HCEC 1CT (cell line): ENCODE data around the gene VEZT.
A peak's percentile ranks its signal among the peaks of the same experiment; 100 is the strongest.
"Not testable (repeated sequence)": the region's sequence is repeated elsewhere in the genome, so short reads cannot be mapped to it uniquely, and the experiment has no call there.

Source experiments
- DNase-seq: peaks from one replicate; pipeline ENCODE4 v3.0.0-alpha.2; 2017

The VEZT gene

GRCh38 chr12:95322326-95322725 is 104.7 kb downstream of the VEZT start:
- peak; percentile 66 for DNase-seq

DNA sequence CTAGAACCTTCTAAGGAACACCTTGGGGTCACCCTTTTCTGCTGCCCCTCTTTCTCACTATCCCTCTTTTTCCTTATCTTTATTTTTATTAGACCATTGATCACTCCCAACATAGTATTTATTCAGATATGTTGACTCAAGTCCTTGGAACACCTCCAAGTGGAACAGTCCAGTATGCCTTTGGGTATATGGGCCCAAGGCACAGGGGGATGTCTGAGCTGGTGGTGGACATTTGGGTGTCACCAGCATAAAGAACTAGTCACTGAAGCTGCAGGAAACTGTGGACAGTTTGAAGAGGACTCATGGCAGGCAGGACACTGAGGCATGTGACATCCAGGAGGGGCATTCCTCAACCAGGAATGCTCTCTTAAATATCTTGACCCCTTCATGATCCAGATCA is 105.6 kb downstream of the VEZT start:
- no peak for DNase-seq

GRCh38 chr12:95324246-95324645 is 106.6 kb downstream of the VEZT start:
- not testable (repeated sequence) for DNase-seq

DNA sequence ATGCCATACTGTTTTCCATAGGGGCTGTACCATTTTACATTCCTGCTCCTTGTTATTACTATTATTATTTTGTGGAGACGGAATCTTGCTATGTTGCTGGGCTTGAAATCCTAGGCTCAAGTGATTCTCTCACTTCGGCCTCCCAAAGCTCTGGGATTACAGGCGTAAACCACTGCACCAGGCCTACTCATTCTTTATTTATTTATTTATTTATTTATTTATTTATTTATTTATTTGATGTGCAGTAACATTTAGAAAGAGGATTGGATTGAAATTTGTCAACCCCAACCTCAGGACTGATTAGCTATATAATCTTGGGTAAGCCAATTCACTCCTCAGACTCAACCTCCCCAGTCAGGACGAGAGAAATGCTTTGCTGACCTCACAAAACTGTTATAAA is 107.9 kb downstream of the VEZT start:
- DNase-seq: no peak

GRCh38 chr12:95326445-95326844 is 108.8 kb downstream of the VEZT start:
- DNase-seq: peak; percentile 64

- DNase-seq: no peak
Measured at GRCh38 chr12:95326855-95327254, 109.2 kb downstream of the VEZT start.

- DNase-seq: no peak
Measured at GRCh38 chr12:95328708-95329107, 111.1 kb downstream of the VEZT start.

- DNase-seq: peak; percentile 11
Measured at GRCh38 chr12:95335948-95336347, 118.3 kb downstream of the VEZT start.

DNA sequence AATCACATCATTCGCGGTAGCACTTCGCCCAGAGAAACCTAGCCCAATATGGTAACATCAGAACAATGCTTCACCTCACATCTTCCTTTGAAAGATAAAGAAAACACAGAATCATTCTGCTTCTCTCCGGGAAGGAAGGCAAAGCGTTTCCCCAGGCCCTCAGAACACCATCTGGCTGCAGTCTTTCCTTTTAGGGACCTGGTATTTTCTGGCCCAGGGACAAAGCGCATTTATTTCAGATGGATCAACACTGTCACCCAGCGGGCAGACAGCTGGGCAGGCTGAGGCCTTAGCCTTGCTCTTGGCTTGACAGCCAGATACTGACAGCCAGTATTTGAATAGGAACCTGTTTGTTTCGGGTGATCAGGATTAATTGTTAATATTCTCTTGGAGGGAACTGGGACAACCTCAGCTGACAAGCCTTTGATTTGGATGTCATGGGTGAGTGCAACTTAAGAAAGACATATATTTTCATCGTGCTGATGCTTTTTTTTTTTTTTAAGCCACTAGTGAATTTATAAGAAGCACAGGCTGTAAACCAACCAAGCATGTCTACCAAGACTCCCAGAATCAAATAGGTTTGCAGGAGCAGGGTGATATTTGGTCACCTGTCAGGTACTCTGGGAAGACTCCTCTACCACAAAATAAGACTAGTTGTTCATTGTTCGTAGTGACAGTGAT is 118.9 kb downstream of the VEZT start:
- peak; percentile 80 for DNase-seq

DNA sequence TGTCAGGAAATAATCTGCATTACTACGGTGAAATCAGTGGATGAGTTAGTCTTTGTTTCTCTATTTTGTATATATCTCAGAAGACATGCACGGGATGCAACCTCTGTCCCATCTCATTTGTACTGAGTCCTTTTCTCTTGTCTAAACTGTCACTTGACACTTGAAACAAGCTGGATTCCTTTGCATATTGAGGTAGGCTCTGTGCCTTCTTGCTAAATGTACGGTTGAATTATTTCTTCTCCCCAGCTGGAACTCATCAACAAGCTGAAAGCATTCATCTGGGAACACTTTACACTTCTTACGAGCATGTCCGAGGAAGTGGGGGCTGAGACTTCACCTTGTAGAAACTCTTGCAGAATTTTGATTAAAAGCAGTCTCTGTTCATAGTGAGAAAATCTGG is 119.5 kb downstream of the VEZT start:
- no peak for DNase-seq

DNA sequence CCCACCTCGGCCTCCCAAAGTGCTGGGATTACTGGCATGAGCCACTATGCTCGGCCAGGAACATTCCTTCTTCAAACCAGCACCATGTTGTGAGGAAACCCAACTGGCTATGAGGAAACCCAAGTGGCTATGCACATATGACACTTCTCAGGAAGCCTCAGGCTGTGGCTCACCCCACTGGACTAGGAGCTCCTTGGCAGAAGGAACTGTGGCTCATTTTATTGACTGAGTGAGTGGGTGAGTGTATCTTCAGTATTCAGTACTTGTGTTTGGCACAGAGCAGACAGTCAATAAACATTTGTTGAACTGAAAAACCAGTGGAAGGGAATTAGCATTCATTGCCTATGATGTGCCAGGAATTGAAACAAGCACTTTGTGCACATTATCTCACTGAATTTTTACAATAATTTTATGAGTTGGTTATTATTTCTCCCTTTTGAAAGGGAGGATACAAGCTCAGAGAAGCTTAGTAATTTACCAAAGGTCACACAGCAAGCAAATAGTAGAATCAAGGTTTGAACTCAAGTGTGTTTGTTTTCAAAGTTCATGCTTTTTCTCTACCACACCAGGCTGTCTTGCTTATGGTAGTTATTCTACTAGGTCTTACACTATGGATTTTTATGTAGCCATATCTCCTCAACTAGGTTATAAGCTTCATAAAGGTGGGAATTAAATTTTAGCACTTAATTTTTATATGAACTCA is 121.6 kb downstream of the VEZT start:
- no peak for DNase-seq

GRCh38 chr12:95342008-95342407 is 124.4 kb downstream of the VEZT start:
- DNase-seq: no peak

- no peak for DNase-seq
Measured at GRCh38 chr12:95343461-95344230, 126.0 kb downstream of the VEZT start.

DNA sequence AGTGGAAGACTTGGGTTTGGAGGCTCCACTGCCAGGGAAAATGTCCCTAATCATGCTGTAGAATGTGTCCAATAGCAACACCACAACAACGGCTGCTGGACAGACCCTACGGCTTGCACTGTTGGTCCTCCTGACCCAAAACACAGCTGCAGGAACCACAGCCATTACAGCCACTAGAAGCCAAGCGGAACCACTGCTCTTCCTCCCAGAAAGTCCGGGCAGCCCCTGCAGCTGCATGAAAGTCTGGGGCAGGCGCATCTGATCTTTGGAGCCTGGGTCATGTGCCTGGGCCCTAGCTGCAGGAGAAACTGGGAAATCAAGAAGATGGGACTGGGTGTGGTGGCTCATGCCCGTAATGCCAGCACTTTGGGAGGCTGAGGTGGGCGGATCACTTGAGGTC is 131.7 kb downstream of the VEZT start:
- no peak for DNase-seq

DNA sequence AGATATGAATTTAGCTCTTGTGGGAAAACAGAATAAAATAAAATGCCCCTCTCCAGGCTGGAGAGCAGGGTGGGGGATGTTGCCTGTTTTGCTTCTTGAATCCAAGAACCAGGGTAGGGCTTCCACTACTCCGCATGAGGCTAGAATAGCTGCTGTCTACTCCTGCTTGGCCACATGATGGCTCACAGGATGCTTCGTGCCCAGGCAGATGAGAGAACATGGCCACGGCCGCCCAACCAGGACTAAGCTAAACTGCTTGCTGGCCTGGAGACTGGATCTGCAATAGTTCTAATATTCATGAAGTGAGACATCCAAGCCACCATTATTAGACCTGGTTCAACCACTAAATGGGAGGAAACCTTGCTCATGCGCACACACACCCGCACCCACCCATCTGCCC is 134.1 kb downstream of the VEZT start:
- peak; percentile 18 for DNase-seq
